Endothelial cell of umbilical vein (primary cell): ENCODE measurements around the gene SNRNP200.
A peak's percentile ranks its signal among the peaks of the same experiment; 100 is the strongest.

Source experiments
- CTCF ChIP-seq, 2 donors: IDR thresholded peaks; 1 replicate in 1 of 2; 2 replicates in 1 of 2; pipeline ENCODE4 v1.5.1; 2011; ENCODE audit warnings: low read length in 2 of 2, mild to moderate bottlenecking in 2 of 2, moderate library complexity in 2 of 2, control low read depth in 1 of 2, inconsistent platforms in 1 of 2, low read depth in 1 of 2; ENCODE audit not compliant: insufficient read depth in 1 of 2; ENCODE audit errors: extremely low read depth in 1 of 2
- EZH2 ChIP-seq: IDR thresholded peaks from 2 replicates; pipeline ENCODE4 v1.6.1; 2012; ENCODE audit warnings: borderline replicate concordance, low read depth, mild to moderate bottlenecking, moderate library complexity, low read length, inconsistent platforms; ENCODE audit not compliant: severe bottlenecking
- MAX ChIP-seq: IDR thresholded peaks from 2 replicates; pipeline ENCODE4 v1.6.1; 2011; ENCODE audit not compliant: insufficient read depth, insufficient read length
- MYC ChIP-seq: IDR thresholded peaks from one replicate; pipeline ENCODE4 v1.6.1; 2011; ENCODE audit warnings: mild to moderate bottlenecking, low read depth, low read length
- POLR2A ChIP-seq: IDR thresholded peaks from 2 replicates; pipeline ENCODE4 v1.6.1; 2012; ENCODE audit warnings: low read depth, mild to moderate bottlenecking, control low read depth, low read length
- POLR2AphosphoS5 ChIP-seq: IDR thresholded peaks from 2 replicates; pipeline ENCODE4 v1.6.1; 2012; ENCODE audit warnings: low read depth, mild to moderate bottlenecking, control low read depth, low read length, moderate library complexity; ENCODE audit not compliant: insufficient read depth

- TF ChIP-seq CTCF (IDR thresholded peaks at IDR 0.05; ENCODE audit: extremely low read depth in 1 of 2, insufficient read depth in 1 of 2, low read depth in 1 of 2, low read length in 2 of 2) = peak; percentile 49 to 63
- TF ChIP-seq EZH2 = no peak
- TF ChIP-seq MYC = no peak
- TF ChIP-seq MAX = no peak
- no peak for TF ChIP-seq POLR2A
- TF ChIP-seq POLR2AphosphoS5 = no peak
These were observed 40.5 kb downstream of the SNRNP200 start for GRCh38 chr2:96264656-96265348.
